GM12875 (cell line): ENCODE measurements around the gene TMEM131L.

ENCODE experiments used
- H3K4me3 ChIP-seq: one replicate; pipeline ENCODE4 v1.5.1; 2011; ENCODE audit warnings: low read depth, low read length, control low read depth
- TF ChIP-seq, protein P1 (sequence below): IDR thresholded peaks from 2 replicates; pipeline ENCODE4 v1.5.1; 2011; ENCODE audit warnings: low read depth, mild to moderate bottlenecking, control low read depth, inconsistent platforms, low read length, moderate library complexity, borderline replicate concordance; ENCODE audit not compliant: insufficient read depth

TMEM131L gene

DNA sequence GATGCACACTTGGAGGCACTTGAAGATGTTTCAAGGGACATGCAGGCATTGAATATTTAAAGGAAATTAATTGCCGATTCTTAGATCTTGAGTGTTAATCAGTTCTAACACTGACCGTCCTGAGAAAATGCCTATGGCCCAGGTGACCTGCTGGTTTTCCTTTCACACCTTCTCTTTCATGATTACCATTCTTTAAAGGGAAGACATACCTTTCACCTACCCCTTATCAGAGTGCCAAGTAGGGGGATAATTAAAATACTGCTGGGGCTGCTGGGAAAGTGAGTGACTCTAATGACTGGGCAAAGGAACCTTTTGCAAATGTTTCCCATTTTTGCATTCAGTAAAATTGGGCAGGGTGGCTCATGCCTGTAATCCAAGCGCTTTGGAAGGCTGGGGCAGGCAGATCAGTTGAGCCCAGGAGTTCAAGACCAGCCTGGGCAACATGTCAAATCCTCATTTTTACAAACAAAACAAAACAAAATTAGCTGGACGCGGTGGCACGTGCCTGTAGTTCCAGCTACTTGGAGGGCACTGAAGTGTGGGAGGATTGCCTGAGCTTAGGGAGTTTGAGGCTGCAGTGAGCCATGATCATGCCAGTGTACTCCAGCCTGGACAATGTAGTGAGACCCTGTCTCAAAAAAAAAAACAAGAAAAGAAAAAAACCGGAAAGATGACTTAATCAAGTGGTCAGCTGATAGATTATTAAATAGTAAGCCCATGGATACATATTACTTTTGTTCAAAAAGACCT is 44.3 kb downstream of the TMEM131L start:
- no peak overlapping the region for H3K4me3 ChIP-seq

DNA sequence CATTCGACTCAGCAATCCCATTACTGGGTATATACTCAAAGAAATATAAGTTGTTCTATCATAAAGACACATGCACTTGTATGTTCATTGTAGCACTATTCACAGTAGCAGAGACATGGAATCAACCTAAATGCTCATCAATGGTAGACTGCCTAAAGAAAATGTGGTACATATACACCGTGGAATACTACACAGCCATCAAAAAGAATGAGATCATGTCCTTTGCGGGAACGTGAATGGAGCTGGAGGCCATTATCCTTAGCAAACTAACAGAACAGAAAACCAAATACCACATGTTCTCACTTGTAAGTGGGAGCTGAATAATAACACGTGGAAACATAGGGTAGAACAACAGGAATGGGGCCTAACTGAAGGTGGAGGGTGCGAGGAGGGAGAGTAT is 44.9 kb downstream of the TMEM131L start:
- TF ChIP-seq, protein P1, sequence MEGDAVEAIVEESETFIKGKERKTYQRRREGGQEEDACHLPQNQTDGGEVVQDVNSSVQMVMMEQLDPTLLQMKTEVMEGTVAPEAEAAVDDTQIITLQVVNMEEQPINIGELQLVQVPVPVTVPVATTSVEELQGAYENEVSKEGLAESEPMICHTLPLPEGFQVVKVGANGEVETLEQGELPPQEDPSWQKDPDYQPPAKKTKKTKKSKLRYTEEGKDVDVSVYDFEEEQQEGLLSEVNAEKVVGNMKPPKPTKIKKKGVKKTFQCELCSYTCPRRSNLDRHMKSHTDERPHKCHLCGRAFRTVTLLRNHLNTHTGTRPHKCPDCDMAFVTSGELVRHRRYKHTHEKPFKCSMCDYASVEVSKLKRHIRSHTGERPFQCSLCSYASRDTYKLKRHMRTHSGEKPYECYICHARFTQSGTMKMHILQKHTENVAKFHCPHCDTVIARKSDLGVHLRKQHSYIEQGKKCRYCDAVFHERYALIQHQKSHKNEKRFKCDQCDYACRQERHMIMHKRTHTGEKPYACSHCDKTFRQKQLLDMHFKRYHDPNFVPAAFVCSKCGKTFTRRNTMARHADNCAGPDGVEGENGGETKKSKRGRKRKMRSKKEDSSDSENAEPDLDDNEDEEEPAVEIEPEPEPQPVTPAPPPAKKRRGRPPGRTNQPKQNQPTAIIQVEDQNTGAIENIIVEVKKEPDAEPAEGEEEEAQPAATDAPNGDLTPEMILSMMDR = no peak
- H3K4me3 ChIP-seq = no peak overlapping the region

More for the DNA sequence above, 44.3 kb downstream of the TMEM131L start:
- TF ChIP-seq, protein P1 = no peak

DNA sequence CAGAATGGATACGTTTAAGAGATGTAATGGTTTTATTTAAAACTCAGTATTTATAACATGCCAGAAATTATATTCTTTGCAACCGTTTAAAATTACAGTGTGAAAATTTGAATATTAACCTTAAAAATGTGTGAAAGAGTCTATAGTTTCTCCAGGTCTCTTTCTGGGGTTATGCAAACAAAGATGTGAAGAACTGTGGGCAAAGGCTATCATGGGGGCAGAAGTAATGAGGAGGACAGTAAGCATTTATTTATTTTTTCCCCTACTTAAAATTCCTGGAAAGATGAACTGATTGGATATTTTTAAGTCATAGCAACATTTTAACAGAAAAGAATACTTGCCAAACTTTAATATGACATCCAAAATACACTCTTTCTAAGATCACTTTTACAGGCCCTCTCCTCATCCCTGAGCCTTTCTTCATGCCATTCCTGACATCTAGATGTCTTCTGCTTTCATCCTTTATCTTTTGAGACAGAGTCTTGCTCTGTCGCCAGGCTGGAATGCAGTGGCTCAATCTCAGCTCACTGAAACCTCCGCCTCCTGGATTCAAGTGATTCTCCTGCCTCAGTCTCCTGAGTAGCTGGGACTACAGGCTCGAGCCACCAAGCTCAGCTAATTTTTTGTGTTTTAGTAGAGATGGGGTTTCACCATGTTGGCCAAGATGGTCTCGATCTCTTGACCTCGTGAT is 46.1 kb downstream of the TMEM131L start:
- TF ChIP-seq, protein P1 = no peak

DNA sequence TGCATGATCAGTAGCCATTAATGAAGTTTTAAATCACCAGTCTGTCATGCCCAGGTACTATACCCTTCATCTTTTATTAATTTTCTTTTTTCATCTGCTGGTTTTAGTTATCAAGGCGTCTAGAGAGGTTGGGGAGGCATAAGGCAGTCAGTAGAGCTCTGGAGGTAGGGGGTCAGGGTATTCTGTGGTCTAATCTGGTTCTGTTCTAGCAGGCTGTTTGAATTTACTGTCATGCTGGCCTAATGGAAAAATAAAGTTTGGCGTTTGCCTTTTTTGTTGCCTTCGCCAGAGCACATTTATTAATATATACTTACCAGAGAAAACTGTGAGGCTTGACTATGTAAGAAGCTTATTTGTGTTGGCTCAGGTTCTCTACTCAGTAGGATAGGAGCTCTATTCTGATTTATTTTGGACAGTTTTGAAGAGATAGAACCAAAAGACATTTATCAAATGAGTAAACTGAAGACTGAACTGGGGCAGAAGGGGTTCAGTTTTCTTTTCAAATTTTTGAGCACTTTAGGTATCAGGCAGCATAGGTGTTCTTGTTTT is 46.9 kb downstream of the TMEM131L start:
- TF ChIP-seq, protein P1 = no peak
- H3K4me3 ChIP-seq = no peak overlapping the region

More for the DNA sequence above, 46.1 kb downstream of the TMEM131L start:
- H3K4me3 ChIP-seq = no peak overlapping the region

DNA sequence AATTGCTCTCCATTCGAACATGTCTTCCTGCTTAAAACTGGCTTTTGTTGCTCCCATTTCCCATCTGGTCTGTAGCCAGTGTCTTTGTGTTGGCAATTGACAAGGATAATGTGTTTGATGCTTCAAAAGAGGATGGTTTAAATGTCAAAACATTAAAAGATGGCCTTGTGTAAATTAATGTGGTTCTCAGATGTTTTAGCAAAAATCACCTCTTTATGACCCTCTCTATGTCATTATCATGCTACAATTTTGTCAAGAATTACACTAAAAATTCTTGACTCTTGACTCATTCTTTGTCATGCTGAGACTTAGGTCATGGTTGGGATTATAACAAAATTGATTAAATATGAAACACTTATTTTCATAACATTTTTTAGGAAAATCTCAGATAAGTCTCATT is 47.4 kb downstream of the TMEM131L start:
- TF ChIP-seq, protein P1 = no peak
- H3K4me3 ChIP-seq = no peak overlapping the region

DNA sequence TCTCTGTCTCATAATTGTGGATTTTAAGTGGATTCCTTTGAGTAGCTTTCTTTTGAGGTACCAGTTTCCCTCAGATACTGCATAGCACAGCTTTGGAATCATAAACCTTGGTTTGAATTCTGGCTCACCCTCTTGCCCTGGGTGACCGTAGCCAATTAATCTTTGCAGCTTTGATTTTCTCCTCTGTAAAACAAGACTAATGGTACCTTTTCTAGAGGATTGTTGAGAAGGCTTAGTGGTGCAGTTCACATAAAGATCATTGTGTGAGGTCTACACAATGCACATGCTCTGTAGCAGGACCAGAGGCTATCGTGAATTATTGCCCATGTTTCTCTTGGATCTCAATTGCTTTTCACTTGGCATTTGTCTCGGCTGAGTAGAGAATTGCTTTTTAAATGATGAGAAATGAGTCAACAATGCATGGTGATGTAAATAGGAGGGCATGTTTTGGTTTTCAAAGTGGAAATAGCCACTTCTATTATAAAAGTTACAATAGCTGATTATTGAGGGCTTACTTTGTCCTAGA is 47.9 kb downstream of the TMEM131L start:
- TF ChIP-seq, protein P1 = no peak
- no peak overlapping the region for H3K4me3 ChIP-seq
